Activated CD8-positive, alpha-beta T cell treated with anti-CD3 and anti-CD28 coated beads, Interleukin-2, amount 10 ng/mL, durations not matched to agents 7 days and 5 days (primary cell): Measurements from ENCODE around the gene CAV1. TPM values are rescaled to one million over a fixed set of nuclear protein-coding genes. Genes with fewer than 3 reads are reported as not detected.

Source experiments
- ATAC-seq: fragments of 150-1000 bp; cut with Tn5 transposase; one replicate; pipeline ENCODE4 v1.10.0; 2021; ENCODE audit warnings: moderate library complexity
- CTCF ChIA-PET: fragments of 350-600 bp; sonication (Branson Sonifier 250); formaldehyde crosslinking; loops from one replicate; lab custom pipeline; 2021; ENCODE audit warnings: antibody characterized with exemption; lab: Charles Lee
- POLR2A ChIA-PET: fragments of 350-600 bp; sonication (Branson Sonifier 250); formaldehyde crosslinking; loops from one replicate; lab custom pipeline; 2021; ENCODE audit warnings: antibody characterized with exemption; lab: Charles Lee
- DNase-seq: peaks from one replicate; pipeline ENCODE4 v3.0.0-alpha.2; 2020
- H3K27ac Mint-ChIP-seq: one replicate; pipeline ENCODE4 v1.8.0; 2021; ENCODE audit warnings: mild to moderate bottlenecking, mixed read lengths
- H3K27me3 Mint-ChIP-seq: one replicate; pipeline ENCODE4 v1.8.0; 2021; ENCODE audit warnings: low read depth, mixed read lengths
- H3K36me3 Mint-ChIP-seq: one replicate; pipeline ENCODE4 v1.8.0; 2021; ENCODE audit warnings: low read depth, mixed read lengths
- H3K4me1 Mint-ChIP-seq: one replicate; pipeline ENCODE4 v1.8.0; 2021; ENCODE audit warnings: low read depth, mixed read lengths
- H3K4me3 Mint-ChIP-seq: one replicate; pipeline ENCODE4 v1.8.0; 2021; ENCODE audit warnings: mild to moderate bottlenecking, mixed read lengths
- H3K9me3 Mint-ChIP-seq: one replicate; pipeline ENCODE4 v1.8.0; 2022; ENCODE audit warnings: mixed read lengths; ENCODE audit not compliant: insufficient read depth
- total RNA-seq, 2 experiments: library from RNA; stranded (reverse); gene quantifications; one replicate each; pipeline ENCODE4 v1.2.3, GENCODE V29; 2021

The CAV1 gene
- total RNA-seq, 2 experiments from 2014 or later, result not detected

- DNase-seq, result no peak
- Mint-ChIP-seq H3K36me3 (no peaks in the 10 kb centered on the region), H3K9me3 (no peaks in the 10 kb centered on the region), H3K4me3 (no peak overlapping the region), H3K27me3 (peaks cover 27% of the 10 kb centered on the region), H3K4me1 (peaks cover 11% of the 10 kb centered on the region), H3K27ac (no peak overlapping the region)
- CTCF ChIA-PET, result interaction anchor here (2.0 kb wide), 1 partner anchor 17 kb away, joined by 6 read pairs; no protein-coding TSS in a partner anchor
- no peak for ATAC-seq
- POLR2A ChIA-PET, result no interaction called here
Measured at GRCh38 chr7:116509982-116510579, 14.8 kb upstream of the CAV1 start.

GRCh38 chr7:116510795-116511194 is 14.0 kb upstream of the CAV1 start:
- Mint-ChIP-seq H3K9me3 (no peaks in the 10 kb centered on the region), H3K4me1 (peaks cover 11% of the 10 kb centered on the region), H3K27ac (no peak overlapping the region), H3K4me3 (no peak overlapping the region), H3K36me3 (no peaks in the 10 kb centered on the region), H3K27me3 (peaks cover 28% of the 10 kb centered on the region)
- DNase-seq (no peak), ATAC-seq (no peak)
- ChIA-PET CTCF (interaction anchor here (2.0 kb wide), 1 partner anchor 16 kb away, joined by 6 read pairs; no protein-coding TSS in a partner anchor), POLR2A (no interaction called here)

DNA sequence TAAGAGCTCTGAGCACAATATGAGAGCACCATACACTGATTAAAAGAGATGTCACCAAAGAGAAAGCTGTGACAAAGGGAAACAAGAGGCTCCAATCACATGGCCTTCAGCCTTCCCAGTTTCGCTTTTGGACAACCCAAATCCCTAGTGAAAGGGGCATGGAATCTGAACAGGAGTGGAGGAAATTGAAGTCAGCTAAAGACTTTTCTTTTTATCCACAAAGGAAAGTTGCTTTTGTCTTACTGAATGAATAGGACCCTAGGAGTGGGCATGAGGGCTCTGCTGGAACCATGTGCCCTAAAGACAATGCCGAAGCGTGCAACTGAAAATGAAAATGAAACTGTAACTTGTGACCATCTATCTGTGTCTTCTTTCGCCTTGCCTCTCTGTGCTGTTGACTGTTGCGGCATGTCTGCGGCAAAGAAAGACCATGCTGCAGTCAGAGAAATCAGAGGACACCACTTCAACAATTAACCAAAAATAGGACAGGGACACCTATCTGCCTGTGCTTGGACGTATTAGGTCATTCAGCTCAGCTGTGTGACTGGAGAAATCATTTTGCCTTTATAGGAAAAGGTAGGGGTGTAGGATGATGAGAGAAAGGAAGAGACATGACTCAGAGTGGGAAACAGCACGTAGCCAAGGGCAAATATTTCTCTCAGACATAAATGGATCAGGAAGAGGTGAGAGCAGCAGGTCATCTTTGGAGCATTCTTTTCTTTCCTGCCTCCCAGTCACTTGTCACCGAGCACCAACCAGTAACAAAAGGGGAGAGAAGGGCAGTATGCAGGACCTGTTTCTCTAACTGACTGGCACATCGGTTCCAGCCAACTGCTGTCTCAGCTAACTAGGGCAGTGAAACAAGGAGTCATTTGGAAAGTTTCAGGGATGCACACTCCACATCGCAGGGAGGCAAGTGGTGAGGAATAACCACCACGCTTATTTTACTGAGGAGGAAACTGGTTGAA is 13.0 kb upstream of the CAV1 start:
- ChIA-PET POLR2A (no interaction called here), CTCF (interaction anchor here (2.0 kb wide), 1 partner anchor 15 kb away, joined by 6 read pairs; no protein-coding TSS in a partner anchor)
- ATAC-seq (peak; percentile 82), DNase-seq (peak; percentile 41)
- peaks cover 11% of the 10 kb centered on the region for H3K4me1 Mint-ChIP-seq
- no peaks in the 10 kb centered on the region for H3K9me3 Mint-ChIP-seq
- peak overlapping the region; percentile 43 for H3K27ac Mint-ChIP-seq
- no peaks in the 10 kb centered on the region for H3K36me3 Mint-ChIP-seq
- peaks cover 28% of the 10 kb centered on the region for H3K27me3 Mint-ChIP-seq
- H3K4me3 Mint-ChIP-seq, result peak overlapping the region; percentile 68

- H3K27ac Mint-ChIP-seq, result no peak overlapping the region
- H3K27me3 Mint-ChIP-seq, result peaks cover 28% of the 10 kb centered on the region
- H3K36me3 Mint-ChIP-seq, result no peaks in the 10 kb centered on the region
- ChIA-PET CTCF (interaction anchor here (0.7 kb wide), 1 partner anchor 52 kb away, joined by 3 read pairs; no protein-coding TSS in a partner anchor), POLR2A (no interaction called here)
- no peak overlapping the region for H3K4me3 Mint-ChIP-seq
- H3K4me1 Mint-ChIP-seq, result peaks cover 11% of the 10 kb centered on the region
- DNase-seq, result no peak
- no peak for ATAC-seq
- no peaks in the 10 kb centered on the region for H3K9me3 Mint-ChIP-seq
Measured at GRCh38 chr7:116512520-116513188, 12.2 kb upstream of the CAV1 start.

- DNase-seq, result no peak
- no peak overlapping the region for H3K27ac Mint-ChIP-seq
- ATAC-seq, result no peak
- no peaks in the 10 kb centered on the region for H3K36me3 Mint-ChIP-seq
- no peak overlapping the region for H3K4me3 Mint-ChIP-seq
- no peaks in the 10 kb centered on the region for H3K9me3 Mint-ChIP-seq
- POLR2A ChIA-PET, result no interaction called here
- CTCF ChIA-PET, result interaction anchor here (1.0 to 1.1 kb wide), 2 partner anchors 10 to 11 kb away, joined by 3 read pairs; partner anchors contain the start of gene CAV1
- peaks cover 29% of the 10 kb centered on the region for H3K27me3 Mint-ChIP-seq
- peaks cover 11% of the 10 kb centered on the region for H3K4me1 Mint-ChIP-seq
Measured at GRCh38 chr7:116515584-116515983, 9.3 kb upstream of the CAV1 start.

- ATAC-seq (no peak), DNase-seq (no peak)
- ChIA-PET CTCF (no interaction called here), POLR2A (no interaction called here)
- Mint-ChIP-seq H3K4me3 (no peak overlapping the region), H3K27me3 (peaks cover 34% of the 10 kb centered on the region), H3K4me1 (peaks cover 10% of the 10 kb centered on the region), H3K36me3 (no peaks in the 10 kb centered on the region), H3K9me3 (no peaks in the 10 kb centered on the region), H3K27ac (no peak overlapping the region)
Measured at GRCh38 chr7:116516324-116516723, 8.5 kb upstream of the CAV1 start.

DNA sequence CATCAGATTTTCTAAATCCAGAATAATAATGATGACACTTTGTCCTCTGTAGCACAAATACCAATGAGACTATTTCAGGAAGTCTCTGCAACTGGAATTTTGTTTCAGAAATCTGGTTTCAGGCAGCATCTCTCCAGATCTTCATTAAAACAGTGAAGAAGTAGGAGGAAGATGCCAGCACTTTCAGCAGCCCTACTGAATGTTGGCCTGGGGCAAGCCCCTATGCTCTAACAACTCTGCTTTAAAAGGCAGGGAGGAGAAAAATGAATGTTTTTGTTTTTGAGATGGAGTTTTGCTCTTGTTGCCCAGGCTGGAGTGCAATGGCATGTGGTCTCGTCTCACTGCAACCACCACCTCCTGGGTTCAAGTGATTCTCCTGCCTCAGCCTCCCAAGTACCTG is 7.2 kb upstream of the CAV1 start:
- DNase-seq, result no peak
- no peak overlapping the region for H3K27ac Mint-ChIP-seq
- no peaks in the 10 kb centered on the region for H3K36me3 Mint-ChIP-seq
- H3K4me3 Mint-ChIP-seq, result no peak overlapping the region
- ChIA-PET CTCF (interaction anchor here (1.0 kb wide), 1 partner anchor 9 kb away, joined by 3 read pairs; no protein-coding TSS in a partner anchor), POLR2A (no interaction called here)
- no peak for ATAC-seq
- peaks cover 42% of the 10 kb centered on the region for H3K27me3 Mint-ChIP-seq
- H3K4me1 Mint-ChIP-seq, result no peaks in the 10 kb centered on the region
- no peaks in the 10 kb centered on the region for H3K9me3 Mint-ChIP-seq

- no peaks in the 10 kb centered on the region for H3K9me3 Mint-ChIP-seq
- H3K27me3 Mint-ChIP-seq, result peaks cover 49% of the 10 kb centered on the region
- no peaks in the 10 kb centered on the region for H3K36me3 Mint-ChIP-seq
- H3K27ac Mint-ChIP-seq, result no peak overlapping the region
- CTCF ChIA-PET, result no interaction called here
- no peaks in the 10 kb centered on the region for H3K4me1 Mint-ChIP-seq
- ATAC-seq, result no peak
- no peak for DNase-seq
- POLR2A ChIA-PET, result no interaction called here
- no peak overlapping the region for H3K4me3 Mint-ChIP-seq
Measured at GRCh38 chr7:116518961-116519360, 5.9 kb upstream of the CAV1 start.

GRCh38 chr7:116521046-116521664 is 3.7 kb upstream of the CAV1 start:
- Mint-ChIP-seq H3K9me3 (no peaks in the 10 kb centered on the region), H3K4me3 (no peak overlapping the region), H3K27me3 (peaks cover 54% of the 10 kb centered on the region), H3K36me3 (no peaks in the 10 kb centered on the region), H3K27ac (no peak overlapping the region), H3K4me1 (peaks cover 14% of the 10 kb centered on the region)
- ChIA-PET POLR2A (no interaction called here), CTCF (interaction anchor here (1.1 to 1.2 kb wide), 2 partner anchors 71 to 262 kb away, joined by 3 to 5 read pairs; no protein-coding TSS in a partner anchor)
- DNase-seq, result no peak
- ATAC-seq, result no peak

- H3K36me3 Mint-ChIP-seq, result no peaks in the 10 kb centered on the region
- peaks cover 64% of the 10 kb centered on the region for H3K27me3 Mint-ChIP-seq
- H3K27ac Mint-ChIP-seq, result no peak overlapping the region
- peaks cover 22% of the 10 kb centered on the region for H3K4me1 Mint-ChIP-seq
- ChIA-PET POLR2A (no interaction called here), CTCF (no interaction called here)
- no peaks in the 10 kb centered on the region for H3K9me3 Mint-ChIP-seq
- no peak overlapping the region for H3K4me3 Mint-ChIP-seq
- no peak for ATAC-seq
- DNase-seq, result no peak
Measured at GRCh38 chr7:116522247-116522646, 2.6 kb upstream of the CAV1 start.

- DNase-seq (no peak), ATAC-seq (no peak)
- Mint-ChIP-seq H3K27ac (no peak overlapping the region), H3K9me3 (no peaks in the 10 kb centered on the region), H3K4me3 (no peak overlapping the region), H3K4me1 (peaks cover 22% of the 10 kb centered on the region), H3K27me3 (peaks cover 80% of the 10 kb centered on the region), H3K36me3 (no peaks in the 10 kb centered on the region)
- ChIA-PET CTCF (interaction anchor here (1.4 kb wide), 1 partner anchor 352 kb away, joined by 4 read pairs; no protein-coding TSS in a partner anchor), POLR2A (no interaction called here)
Measured at GRCh38 chr7:116524221-116524608, 621 bp upstream of the CAV1 start.
